ENCODE results near the gene WDR47.
A peak's percentile ranks its signal among the peaks of the same experiment; 100 is the strongest.
"Not testable (repeated sequence)": the region's sequence is repeated elsewhere in the genome, so short reads cannot be mapped to it uniquely, and the experiment has no call there.

WDR47 gene
- 74.7 reads per million, percentile 77 among the genes with 10 or more reads in this experiment for total RNA-seq

- peak; percentile 95 for DNase-seq
Measured at GRCh38 chr1:109041621-109042468, at the start of gene WDR47. Gene WDR47 (minus strand): TSS chr1:109042102. CDS start chr1:109023512, 18,590 bp downstream.

GRCh38 chr1:109091078-109091838 is 49.4 kb upstream of the WDR47 start:
- DNase-seq = no peak

- DNase-seq = peak; percentile 84
Measured at GRCh38 chr1:109090196-109091077, 48.5 kb upstream of the WDR47 start, which contains the start of gene TMEM167B. Gene TMEM167B (plus strand): TSS chr1:109090764. CDS start chr1:109090873, 109 bp downstream.

GRCh38 chr1:109089242-109090015 is 47.5 kb upstream of the WDR47 start:
- DNase-seq = no peak

GRCh38 chr1:109084563-109085517 is 42.9 kb upstream of the WDR47 start:
- no peak for DNase-seq

- no peak for DNase-seq
Measured at GRCh38 chr1:109083923-109084322, 42.0 kb upstream of the WDR47 start.

GRCh38 chr1:109083501-109083900 is 41.6 kb upstream of the WDR47 start:
- DNase-seq = no peak

- DNase-seq = no peak
Measured at GRCh38 chr1:109080441-109081082, 38.7 kb upstream of the WDR47 start.

GRCh38 chr1:109079240-109079622 is 37.3 kb upstream of the WDR47 start:
- DNase-seq = no peak

GRCh38 chr1:109078317-109078716 is 36.4 kb upstream of the WDR47 start:
- DNase-seq = no peak

- peak; percentile 77 for DNase-seq
Measured at GRCh38 chr1:109075531-109076490, 33.9 kb upstream of the WDR47 start, which contains the start of gene TAF13. Gene TAF13 (minus strand): TSS chr1:109076003. CDS start chr1:109075947, 56 bp downstream.

GRCh38 chr1:109069294-109069693 is 27.4 kb upstream of the WDR47 start:
- no peak for DNase-seq

- no peak for DNase-seq
Measured at GRCh38 chr1:109067883-109068282, 26.0 kb upstream of the WDR47 start.

- no peak for DNase-seq
Measured at GRCh38 chr1:109065137-109065536, 23.2 kb upstream of the WDR47 start.

- DNase-seq = no peak
Measured at GRCh38 chr1:109061183-109061582, 19.3 kb upstream of the WDR47 start.

GRCh38 chr1:109060707-109061106 is 18.8 kb upstream of the WDR47 start:
- DNase-seq = no peak

- no peak for DNase-seq
Measured at GRCh38 chr1:109059026-109059425, 17.1 kb upstream of the WDR47 start.

- DNase-seq = no peak
Measured at GRCh38 chr1:109056064-109056463, 14.2 kb upstream of the WDR47 start.

GRCh38 chr1:109052145-109052544 is 10.2 kb upstream of the WDR47 start:
- DNase-seq = not testable (repeated sequence)

Data from effector CD4-positive, alpha-beta T cell (primary cell).